ENCODE results near the gene BMP8B. TPM values are rescaled to one million over a fixed set of nuclear protein-coding genes. Genes with fewer than 3 reads are reported as not detected.
"Not testable (repeated sequence)": the region's sequence is repeated elsewhere in the genome, so short reads cannot be mapped to it uniquely, and the experiment has no call there.

The BMP8B gene
- total RNA-seq, 4 donors from 2014 or later: 0.12 to 0.31 (median 0.15) TPM; not detected in 1

- H3K9me3 ChIP-seq: no peaks in the 10 kb centered on the region
- DNase-seq (no peak), ATAC-seq (no peak)
- intact Hi-C loops (cut with DNase I; ENCODE audit: low total_unique reads) (no loop called here), in situ Hi-C loops (cut with MboI; ENCODE audit: low sequenced_read_pairs in 4 of 4) (no loop called here)
- no peak overlapping the region for H3K27ac ChIP-seq
- H3K27me3 ChIP-seq: no peaks in the 10 kb centered on the region
- H3K4me1 ChIP-seq: peaks cover 4 to 6% of the 10 kb centered on the region in 2 donors
- H3K4me3 ChIP-seq: no peak overlapping the region
- H3K36me3 ChIP-seq: no peaks in the 10 kb centered on the region
- TF ChIP-seq CTCF (IDR thresholded peaks at IDR 0.05 in 4 of 5, conservative IDR thresholded peaks at IDR 0.05 in 1 of 5) (no peak), POLR2A (IDR thresholded peaks at IDR 0.05) (no peak)
Measured at GRCh38 chr1:39802496-39803260, 14.0 kb upstream of the BMP8B start.

DNA sequence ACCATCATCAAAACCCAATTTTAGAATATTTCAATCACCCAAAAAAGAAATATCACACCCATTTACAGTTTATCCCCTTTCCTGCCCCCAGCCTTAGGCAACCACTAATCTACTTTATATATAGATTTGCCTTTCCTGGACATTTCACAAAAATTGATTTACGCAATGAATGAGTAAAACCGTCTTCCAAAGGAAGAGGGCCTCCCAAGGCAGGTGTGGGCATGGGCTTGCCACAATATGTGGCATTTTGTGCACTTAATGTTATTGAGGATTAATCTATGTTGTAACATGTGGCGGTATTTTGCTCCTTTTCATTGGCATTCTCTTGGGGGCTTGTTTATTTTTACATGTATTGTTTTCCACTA lies 11.8 kb upstream of the BMP8B start:
- ATAC-seq: no peak
- TF ChIP-seq CTCF (IDR thresholded peaks at IDR 0.05 in 4 of 5, conservative IDR thresholded peaks at IDR 0.05 in 1 of 5): no peak
- no peak for TF ChIP-seq POLR2A (IDR thresholded peaks at IDR 0.05)
- in situ Hi-C loops (cut with MboI; ENCODE audit: low sequenced_read_pairs in 4 of 4) (no loop called here), intact Hi-C loops (cut with DNase I; ENCODE audit: low total_unique reads) (no loop called here)
- no peak overlapping the region for H3K27ac ChIP-seq
- H3K36me3 ChIP-seq: no peaks in the 10 kb centered on the region
- H3K4me1 ChIP-seq: peaks cover 4 to 6% of the 10 kb centered on the region in 2 donors
- H3K27me3 ChIP-seq: no peaks in the 10 kb centered on the region
- H3K4me3 ChIP-seq: no peak overlapping the region
- no peak for DNase-seq
- no peaks in the 10 kb centered on the region for H3K9me3 ChIP-seq

GRCh38 chr1:39799770-39800470 lies 11.3 kb upstream of the BMP8B start:
- ATAC-seq (peak; percentile 84 to 97), DNase-seq (peak; percentile 25 to 34)
- H3K9me3 ChIP-seq: no peaks in the 10 kb centered on the region
- H3K27me3 ChIP-seq: no peaks in the 10 kb centered on the region
- H3K27ac ChIP-seq: peak overlapping the region in 1 of 4 donors; percentile 24
- peaks cover 4 to 6% of the 10 kb centered on the region in 2 donors for H3K4me1 ChIP-seq
- in situ Hi-C loops (cut with MboI; ENCODE audit: low sequenced_read_pairs in 4 of 4) (loop anchor here in 1 of 4 donors (10.0 kb wide), 1 partner anchor 195 kb away; no protein-coding TSS in a partner anchor), intact Hi-C loops (cut with DNase I; ENCODE audit: low total_unique reads) (loop anchor here (2.0 kb wide), 1 partner anchor 193 kb away; no protein-coding TSS in a partner anchor)
- peak; percentile 61 to 94 (median 74) for TF ChIP-seq CTCF (IDR thresholded peaks at IDR 0.05 in 4 of 5, conservative IDR thresholded peaks at IDR 0.05 in 1 of 5)
- TF ChIP-seq POLR2A (IDR thresholded peaks at IDR 0.05): no peak
- H3K4me3 ChIP-seq: peak overlapping the region in 2 of 4 donors; percentile 10 to 15
- no peaks in the 10 kb centered on the region for H3K36me3 ChIP-seq

DNA sequence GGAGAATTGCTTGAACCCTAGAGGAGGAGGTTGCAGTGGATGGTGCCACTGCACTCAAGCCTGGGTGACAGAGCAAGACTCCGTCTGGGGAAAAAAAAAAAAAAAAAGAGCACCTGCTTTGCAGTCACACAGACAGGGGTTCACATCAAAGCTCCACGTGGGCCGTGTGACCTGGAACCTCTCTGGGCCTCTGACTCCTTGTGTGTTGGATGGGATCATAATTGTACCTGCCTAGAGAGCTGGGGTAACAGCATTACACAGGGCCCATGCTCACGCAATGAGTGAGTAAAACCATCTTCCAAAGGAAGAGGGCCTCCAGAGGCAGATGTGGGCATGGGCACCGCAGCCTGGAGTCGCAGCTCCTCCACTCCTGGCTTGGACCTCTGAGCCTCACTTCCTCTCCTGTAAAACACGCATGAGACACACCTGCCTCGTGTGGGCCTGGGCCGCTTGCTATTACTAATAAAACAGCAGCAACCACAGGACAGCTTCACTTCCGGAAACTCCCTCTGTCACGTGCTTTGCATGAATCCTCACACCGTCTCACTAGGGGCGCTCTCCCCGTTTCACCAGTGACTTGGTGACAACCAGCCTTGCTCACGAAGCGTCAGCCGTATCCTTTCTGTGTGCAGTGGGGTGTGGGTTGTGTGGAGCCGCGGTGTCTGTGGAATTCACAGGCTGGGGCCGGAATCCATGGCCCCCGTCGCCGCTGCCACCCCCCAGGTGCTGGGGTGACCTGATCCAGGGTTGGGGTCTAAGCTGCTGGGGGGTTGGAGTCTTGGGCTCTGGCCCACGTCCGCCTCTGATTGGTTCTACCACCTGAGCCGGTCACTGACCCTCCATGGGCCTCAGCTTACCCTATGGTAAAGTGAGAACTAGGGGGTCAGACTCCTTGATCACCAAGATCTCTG lies 10.4 kb upstream of the BMP8B start:
- ATAC-seq (peak; percentile 48 to 79), DNase-seq (peak; percentile 36 to 53)
- in situ Hi-C loops (cut with MboI; ENCODE audit: low sequenced_read_pairs in 4 of 4) (loop anchor here in 1 of 4 donors (10.0 kb wide), 1 partner anchor 194 kb away; no protein-coding TSS in a partner anchor), intact Hi-C loops (cut with DNase I; ENCODE audit: low total_unique reads) (loop anchor here (2.0 kb wide), 1 partner anchor 192 kb away; no protein-coding TSS in a partner anchor)
- not testable (repeated sequence) for H3K36me3 ChIP-seq, H3K9me3 ChIP-seq, H3K4me1 ChIP-seq, H3K27me3 ChIP-seq
- H3K27ac ChIP-seq: peak overlapping the region in 1 of 4 donors; percentile 24
- peak overlapping the region in 1 of 4 donors; percentile 10 for H3K4me3 ChIP-seq

Data from gastrocnemius medialis (tissue), 4 donors.